GM12801 (cell line): ENCODE measurements around the gene MAST3.

ENCODE experiments used
- TF ChIP-seq, protein P1 (sequence below): IDR thresholded peaks from one replicate; pipeline ENCODE4 v1.5.1; 2011; ENCODE audit warnings: control low read depth; ENCODE audit not compliant: insufficient read length; ENCODE audit errors: extremely low read depth

The MAST3 gene

DNA sequence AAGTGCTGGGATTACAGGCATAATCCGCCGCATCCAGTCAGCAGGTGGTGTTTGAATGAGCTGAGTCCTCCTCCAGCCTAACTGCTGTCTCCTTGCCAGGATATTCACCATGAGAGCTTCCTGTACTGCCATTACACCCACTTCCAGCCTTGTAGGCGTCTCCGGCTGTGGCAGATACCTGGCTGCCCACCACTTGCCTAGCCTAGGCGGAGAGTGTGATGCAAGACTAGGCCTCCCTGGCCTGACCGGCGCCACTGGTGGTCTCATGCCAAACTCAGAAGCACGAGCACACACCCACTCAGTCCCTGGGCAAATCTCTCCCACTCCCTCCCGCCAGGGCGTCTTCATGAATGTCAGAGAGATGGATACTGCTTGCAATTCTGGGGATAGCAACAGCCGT is 27.4 kb upstream of the MAST3 start:
- TF ChIP-seq, protein P1, sequence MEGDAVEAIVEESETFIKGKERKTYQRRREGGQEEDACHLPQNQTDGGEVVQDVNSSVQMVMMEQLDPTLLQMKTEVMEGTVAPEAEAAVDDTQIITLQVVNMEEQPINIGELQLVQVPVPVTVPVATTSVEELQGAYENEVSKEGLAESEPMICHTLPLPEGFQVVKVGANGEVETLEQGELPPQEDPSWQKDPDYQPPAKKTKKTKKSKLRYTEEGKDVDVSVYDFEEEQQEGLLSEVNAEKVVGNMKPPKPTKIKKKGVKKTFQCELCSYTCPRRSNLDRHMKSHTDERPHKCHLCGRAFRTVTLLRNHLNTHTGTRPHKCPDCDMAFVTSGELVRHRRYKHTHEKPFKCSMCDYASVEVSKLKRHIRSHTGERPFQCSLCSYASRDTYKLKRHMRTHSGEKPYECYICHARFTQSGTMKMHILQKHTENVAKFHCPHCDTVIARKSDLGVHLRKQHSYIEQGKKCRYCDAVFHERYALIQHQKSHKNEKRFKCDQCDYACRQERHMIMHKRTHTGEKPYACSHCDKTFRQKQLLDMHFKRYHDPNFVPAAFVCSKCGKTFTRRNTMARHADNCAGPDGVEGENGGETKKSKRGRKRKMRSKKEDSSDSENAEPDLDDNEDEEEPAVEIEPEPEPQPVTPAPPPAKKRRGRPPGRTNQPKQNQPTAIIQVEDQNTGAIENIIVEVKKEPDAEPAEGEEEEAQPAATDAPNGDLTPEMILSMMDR, result no peak

DNA sequence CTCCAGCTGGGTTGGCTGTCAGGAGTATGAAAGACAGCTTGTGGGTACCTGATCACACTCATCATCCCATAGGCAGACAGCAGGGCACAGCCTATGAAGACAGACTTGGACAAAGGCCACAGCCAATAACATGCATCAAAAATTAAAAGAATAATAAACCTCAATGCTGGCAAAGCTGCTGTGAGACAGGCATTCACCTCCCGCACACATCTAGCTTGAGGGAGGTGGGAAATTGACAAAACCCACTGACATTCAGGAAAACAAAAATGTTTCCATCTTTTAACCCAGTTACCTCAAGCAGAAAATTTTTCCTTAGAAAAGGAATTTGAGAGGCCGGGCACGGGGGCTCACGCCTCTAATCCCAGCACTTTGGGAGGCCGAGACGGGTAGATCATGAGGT is 25.2 kb upstream of the MAST3 start:
- TF ChIP-seq, protein P1, result no peak

DNA sequence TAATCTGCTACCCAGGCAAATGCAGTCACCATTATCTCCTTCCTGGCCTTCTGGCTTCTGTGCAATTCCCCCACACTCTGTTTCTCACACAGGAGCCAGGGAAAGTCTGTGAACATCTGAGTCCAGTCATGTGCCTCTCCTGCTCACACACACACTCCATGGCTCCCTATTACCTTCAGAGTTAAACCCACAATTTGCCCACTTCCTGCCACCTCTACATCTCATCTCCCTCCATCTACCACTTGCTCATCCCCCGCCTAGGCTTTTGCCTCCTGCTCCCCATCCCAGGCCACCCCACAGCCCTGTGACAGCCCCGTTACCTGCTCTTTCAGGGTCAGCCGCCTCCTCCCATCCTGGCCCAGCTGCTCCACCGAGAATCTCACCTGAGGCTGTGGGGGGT is 24.4 kb upstream of the MAST3 start:
- TF ChIP-seq, protein P1, result no peak

DNA sequence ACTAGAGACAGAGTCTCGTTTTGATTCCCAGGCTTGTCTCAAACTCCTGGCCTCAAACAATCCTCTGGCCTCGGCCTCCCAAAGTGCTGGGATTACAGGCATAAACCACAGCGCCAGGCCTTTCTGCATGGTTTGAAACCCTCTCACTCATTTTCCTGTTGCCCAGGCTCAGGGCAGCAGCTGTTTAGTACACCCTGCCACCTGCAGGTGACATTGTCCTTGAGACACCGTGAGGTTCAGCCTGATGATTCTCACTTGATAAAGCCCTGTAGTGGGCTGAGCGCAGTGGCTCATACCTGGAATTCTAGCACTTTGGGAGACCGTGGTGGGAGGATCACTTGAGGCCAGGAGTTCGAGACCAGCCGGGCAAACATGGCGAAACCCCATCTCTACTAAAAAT is 23.4 kb upstream of the MAST3 start:
- TF ChIP-seq, protein P1, result no peak

DNA sequence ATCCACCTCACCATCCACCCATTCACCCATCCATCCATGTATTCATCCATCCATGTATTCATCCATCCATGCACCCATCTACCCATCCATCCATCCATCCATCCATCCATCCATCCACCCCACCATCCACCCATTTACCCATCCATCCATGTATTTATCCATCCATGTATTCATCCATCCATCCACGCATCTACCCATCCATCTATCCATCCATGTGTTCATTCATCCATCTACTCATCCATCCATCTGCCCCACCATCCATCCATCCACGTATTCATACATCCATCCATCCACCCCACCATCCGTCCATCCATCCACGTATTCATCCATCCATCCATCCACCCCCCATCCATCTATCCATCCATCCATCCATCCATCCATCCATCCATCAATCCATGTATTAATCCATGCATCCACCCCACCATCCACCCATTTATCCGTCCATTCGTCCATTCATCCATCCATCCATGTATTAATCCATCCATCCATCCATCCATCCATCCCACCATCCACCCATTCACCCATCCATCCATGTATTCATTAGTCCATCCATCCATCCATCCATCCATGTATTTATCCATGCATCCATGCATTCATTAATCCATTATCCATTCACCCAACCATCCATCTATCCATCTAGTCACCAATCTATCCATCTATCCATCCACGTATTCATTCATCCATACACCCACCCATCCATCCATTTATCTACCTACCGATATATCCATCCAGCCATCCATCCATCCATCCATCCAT is 13.5 kb upstream of the MAST3 start:
- TF ChIP-seq, protein P1, result no peak

DNA sequence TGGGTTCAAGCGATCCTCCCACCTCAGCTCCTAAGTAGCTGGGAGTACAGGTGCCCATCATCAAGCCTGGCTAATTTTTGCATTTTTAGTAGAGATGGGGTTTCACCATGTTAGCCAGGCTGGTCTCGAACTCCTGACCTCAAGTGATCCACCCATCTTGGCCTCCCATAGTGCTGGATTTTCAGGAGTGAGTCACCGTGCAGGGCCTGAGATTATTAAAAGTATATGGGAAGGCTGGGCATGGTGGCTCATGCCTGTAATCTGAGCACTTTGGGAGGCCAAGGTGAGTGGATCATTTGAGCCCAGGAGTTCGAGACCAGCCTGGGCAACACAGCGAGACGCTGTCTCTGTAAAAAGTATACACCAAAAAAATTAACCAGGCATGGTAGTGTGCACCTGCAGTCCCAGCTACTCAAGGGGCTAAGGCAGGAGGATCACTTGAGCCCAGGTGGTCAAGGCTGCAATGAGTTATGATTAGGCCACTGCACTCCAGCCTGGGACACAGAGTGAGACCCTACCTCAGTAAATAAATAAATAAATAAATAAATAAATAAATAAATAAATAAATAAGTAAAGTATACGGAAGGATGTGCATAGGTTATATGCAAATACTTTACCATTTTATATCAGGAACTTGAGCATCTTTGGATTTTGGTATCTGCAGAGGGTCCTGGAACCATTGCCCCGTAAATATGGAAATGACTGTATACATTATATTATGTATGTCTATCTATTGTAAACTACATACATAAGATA is 11.7 kb upstream of the MAST3 start:
- TF ChIP-seq, protein P1, result no peak

DNA sequence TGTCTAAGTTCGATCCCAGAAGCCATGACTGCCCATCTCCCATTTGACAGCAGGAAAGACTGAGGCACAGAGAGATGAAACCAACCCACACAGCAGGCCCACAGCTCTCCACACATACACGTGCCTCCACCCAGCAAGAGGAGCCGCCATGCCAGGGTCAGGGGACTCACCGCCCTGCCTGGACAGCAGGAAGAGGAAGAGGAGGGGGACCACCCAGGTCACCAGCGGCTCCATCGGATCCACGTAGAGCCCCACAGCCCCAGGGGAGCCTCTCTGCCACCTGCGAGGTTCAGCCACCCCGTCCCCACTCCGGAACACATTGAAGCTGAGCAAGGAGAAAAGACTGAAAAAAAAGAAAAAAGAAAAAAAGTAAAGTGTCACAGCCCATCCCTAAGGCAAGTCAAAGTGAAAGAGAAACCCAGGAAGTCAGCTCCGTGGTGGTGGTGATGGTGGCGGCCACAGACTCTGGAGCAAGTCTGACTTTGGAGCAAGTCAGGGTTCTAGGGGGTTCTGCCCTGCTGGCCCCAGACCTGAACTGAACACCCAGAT is 10.9 kb upstream of the MAST3 start, which contains the start of gene IL12RB1:
IL12RB1 (minus strand) TSS at position 345 of the 549 bp plus-strand sequence; CDS start at position 234, 111 bp downstream.
- TF ChIP-seq, protein P1, result no peak
